ENCODE data around the gene CRACDL. TPM values are rescaled to one million over a fixed set of nuclear protein-coding genes. Genes with fewer than 3 reads are reported as not detected.

CRACDL gene
- polyA plus RNA-seq, 1 of the 3 experiments (the other 2 are of a cell fraction): not detected

DNA sequence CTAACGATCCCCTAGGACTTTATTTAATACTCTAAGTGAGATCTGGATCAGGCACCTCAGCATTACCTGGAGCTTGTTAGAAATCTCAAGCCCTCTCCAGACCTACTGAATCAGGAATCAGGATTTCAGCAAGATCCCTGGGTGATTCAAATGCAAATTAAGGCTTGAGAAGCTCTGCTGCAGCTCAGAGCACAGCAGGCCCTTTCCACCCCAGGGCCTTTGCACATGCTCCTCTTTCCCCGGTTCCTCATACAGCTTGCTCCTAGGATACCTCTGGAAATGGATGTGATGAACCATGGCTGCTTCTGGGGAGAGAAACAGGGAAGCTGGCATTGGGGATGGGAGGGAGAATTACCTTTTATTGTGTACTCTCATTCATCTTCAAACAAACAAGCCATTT, 164.8 kb downstream of the CRACDL start:
- POLR2A ChIA-PET: no interaction called here
- CTCF ChIA-PET: interaction anchor here (1.0 to 1.6 kb wide), 3 partner anchors 67 to 1491 kb away, joined by 3 to 4 read pairs (median 3); no protein-coding TSS in a partner anchor
- WGBS (ENCODE audit: low lambda C conversion rate): 37% methylated on average over 2 of the region's 2 CpGs

More for the DNA sequence above, 164.8 kb downstream of the CRACDL start:
- Histone ChIP-seq H4K20me1 (ENCODE audit: insufficient read depth) (no peaks in the 10 kb centered on the region), H3K9me2 (no peaks in the 10 kb centered on the region), H3K4me3 (ENCODE audit: low read depth in 2 of 2, low read length in 1 of 2) (no peak overlapping the region), H2AFZ (ENCODE audit: low read depth) (no peak overlapping the region), H3K27me3 (ENCODE audit: insufficient read depth) (no peaks in the 10 kb centered on the region), H3K79me2 (ENCODE audit: insufficient read depth) (no peaks in the 10 kb centered on the region), H3F3A (replicated peaks; ENCODE audit: insufficient read depth) (no peaks in the 10 kb centered on the region), H3K9ac (no peak overlapping the region), H3K36me3 (replicated peaks in 1 of 2; ENCODE audit: control insufficient read depth in 1 of 2, insufficient read depth in 2 of 2, low read length in 1 of 2) (no peaks in the 10 kb centered on the region), H3K4me2 (no peak overlapping the region), H3K27ac (ENCODE audit: low read depth in 2 of 2, low read length in 1 of 2) (no peak overlapping the region), H3K4me1 (ENCODE audit: control insufficient read depth in 1 of 2, insufficient read depth in 2 of 2, low read depth in 1 of 2, low read length in 1 of 2) (peaks cover 0 to 4% of the 10 kb centered on the region in 2 experiments; a peak in 1 of 4 replicates), H3K9me3 (no peaks in the 10 kb centered on the region)
- DNase-seq: no peak
- TF ChIP-seq, protein P1, sequence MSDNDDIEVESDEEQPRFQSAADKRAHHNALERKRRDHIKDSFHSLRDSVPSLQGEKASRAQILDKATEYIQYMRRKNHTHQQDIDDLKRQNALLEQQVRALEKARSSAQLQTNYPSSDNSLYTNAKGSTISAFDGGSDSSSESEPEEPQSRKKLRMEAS (IDR thresholded peaks at IDR 0.05; ENCODE audit: low read depth): no peak
- no peak for TF ChIP-seq SMC3 (IDR thresholded peaks at IDR 0.05; ENCODE audit: low read depth, low read length)
- TF ChIP-seq YY1 (IDR thresholded peaks at IDR 0.05; ENCODE audit: low read depth): no peak
- TF ChIP-seq POLR2AphosphoS5 (IDR thresholded peaks at IDR 0.05; ENCODE audit: low read depth, low read length): no peak
- TF ChIP-seq CHD2 (IDR thresholded peaks at IDR 0.05; ENCODE audit: low read length, partially characterized antibody): no peak
- TF ChIP-seq USF1 (IDR thresholded peaks at IDR 0.05; ENCODE audit: borderline replicate concordance, low read depth): no peak
- no peak for TF ChIP-seq ELF1 (IDR thresholded peaks at IDR 0.05)
- no peak for TF ChIP-seq FOXJ3 (CRISPR knock-in tag; IDR thresholded peaks at IDR 0.05)
- TF ChIP-seq RXRA (IDR thresholded peaks at IDR 0.05; ENCODE audit: borderline replicate concordance, low read depth): no peak
- TF ChIP-seq MEF2A (IDR thresholded peaks at IDR 0.05; ENCODE audit: borderline replicate concordance, low read depth): no peak
- no peak for TF ChIP-seq MXI1 (IDR thresholded peaks at IDR 0.05; ENCODE audit: low read depth, low read length)
- TF ChIP-seq REST (IDR thresholded peaks at IDR 0.05; ENCODE audit: low read depth, low read length): no peak
- TF ChIP-seq GABPA (IDR thresholded peaks at IDR 0.05; ENCODE audit: low read depth): no peak

All from SK-N-SH (cell line).